ENCODE data around the gene IL17REL. TPM values are rescaled to one million over a fixed set of nuclear protein-coding genes. Genes with fewer than 3 reads are reported as not detected.

Gene IL17REL
- total and polyA plus RNA-seq, 2 of the 13 experiments (the other 11 are each of a cell fraction or from before 2014, with no cell fraction given) = not detected

GRCh38 chr22:49958931-49959781 lies 53.4 kb downstream of the IL17REL start (continued):
- TF ChIP-seq ZNF275 (CRISPR knock-in tag; IDR thresholded peaks at IDR 0.05; ENCODE audit: borderline replicate concordance) = no peak
- TF ChIP-seq SKIL (CRISPR knock-in tag; IDR thresholded peaks at IDR 0.05; ENCODE audit: borderline replicate concordance) = peak; percentile 56; the same call in 1 of the 2 replicates
- peak; percentile 92; the same call in 1 of the 2 replicates for TF ChIP-seq ATF7-NPFF (CRISPR knock-in tag; IDR thresholded peaks at IDR 0.05; ENCODE audit: low read depth)
- 0 out of 2 replicates have a peak, but pooled peaks have one; percentile 51 for TF ChIP-seq ZNF605 (CRISPR knock-in tag; IDR thresholded peaks at IDR 0.05)
- no peak for TF ChIP-seq CBX2 (IDR thresholded peaks at IDR 0.05; ENCODE audit: low read depth, low read length)
- TF ChIP-seq CBX2 (CRISPR knock-in tag; IDR thresholded peaks at IDR 0.05; ENCODE audit: low read depth) = peak; percentile 79; the same call in 1 of the 2 replicates
- peak; percentile 12; the same call in 1 of the 2 replicates for TF ChIP-seq PHF8 (CRISPR knock-in tag; IDR thresholded peaks at IDR 0.05)
- TF ChIP-seq TFDP2 (CRISPR knock-in tag; IDR thresholded peaks at IDR 0.05) = peak; percentile 37; the same call in 1 of the 2 replicates
- TF ChIP-seq CTCF (CRISPR knock-in tag; IDR thresholded peaks at IDR 0.05) = peak; percentile 36; the same call in 1 of the 2 replicates
- no peak for TF ChIP-seq ZNF20 (CRISPR knock-in tag; IDR thresholded peaks at IDR 0.05)
- no peak for TF ChIP-seq ZNF318 (CRISPR knock-in tag; IDR thresholded peaks at IDR 0.05)
- TF ChIP-seq KLF16 (CRISPR knock-in tag; IDR thresholded peaks at IDR 0.05) = peak in 1 of 2 experiments; percentile 36; a peak in 1 of 4 replicates

Data from HepG2 (cell line).